HepG2 (cell line): ENCODE data around the gene DDI2. TPM values are rescaled to one million over a fixed set of nuclear protein-coding genes. Genes with fewer than 3 reads are reported as not detected.

ENCODE experiments used
- AGO1 ChIP-seq: fragments of 200-400 bp; formaldehyde crosslinking; IDR thresholded peaks from 2 replicates; pipeline ENCODE4 v1.6.1; 2017; ENCODE audit warnings: mild to moderate bottlenecking, low read depth, low read length, moderate library complexity; ENCODE audit not compliant: poor library complexity, severe bottlenecking
- FLYWCH1 ChIP-seq: sonication (generic); formaldehyde crosslinking; IDR thresholded peaks from 2 replicates; pipeline ENCODE4 v1.8.1; 2023; ENCODE audit warnings: mild to moderate bottlenecking, missing genetic modification reagents
- GTF2F1 ChIP-seq: fragments of 150-350 bp; IDR thresholded peaks from 2 replicates; pipeline ENCODE4 v1.6.1; 2014; ENCODE audit warnings: low read length
- MXD4 ChIP-seq: IDR thresholded peaks from 2 replicates; pipeline ENCODE4 v1.6.1; 2016; ENCODE audit warnings: mild to moderate bottlenecking, missing biosample characterization, missing genetic modification reagents
- NR2F1 ChIP-seq, 2 experiments: fragments of 450-650 bp in 1 of 2; formaldehyde crosslinking in 1 of 2; IDR thresholded peaks; 2 replicates each; pipeline versions ENCODE4 v1.5.0 to v1.6.1; 2016 to 2020; ENCODE audit warnings: mild to moderate bottlenecking in 1 of 2, missing compliant biosample characterization in 1 of 2, missing genetic modification reagents in 1 of 2, moderate library complexity in 1 of 2
- RBFOX2 ChIP-seq: fragments of 200-400 bp; formaldehyde crosslinking; IDR thresholded peaks from 2 replicates; pipeline ENCODE4 v1.6.1; 2017; ENCODE audit warnings: low read depth, mild to moderate bottlenecking, low read length
- SMAD3 ChIP-seq: sonication (generic); formaldehyde crosslinking; IDR thresholded peaks from 2 replicates; pipeline ENCODE4 v1.4.0; 2020; ENCODE audit warnings: missing genetic modification reagents
- SUZ12 ChIP-seq: fragments of 150-350 bp; IDR thresholded peaks from 2 replicates; pipeline ENCODE4 v1.6.1; 2014; ENCODE audit warnings: low read depth, low read length
- ZBTB3 ChIP-seq: sonication (generic); formaldehyde crosslinking; IDR thresholded peaks from 2 replicates; pipeline ENCODE4 v1.4.0; 2020; ENCODE audit warnings: low read depth, mild to moderate bottlenecking, moderate library complexity, missing genetic modification reagents, borderline replicate concordance
- ZFP1 ChIP-seq: IDR thresholded peaks from 2 replicates; pipeline ENCODE4 v1.6.1; 2016
- ZNF543 ChIP-seq: sonication (generic); formaldehyde crosslinking; IDR thresholded peaks from 2 replicates; pipeline ENCODE4 v1.4.0; 2020; ENCODE audit warnings: mild to moderate bottlenecking, missing genetic modification reagents
- ZNF562 ChIP-seq: sonication (generic); formaldehyde crosslinking; IDR thresholded peaks from 2 replicates; pipeline ENCODE4 v1.8.0; 2022; ENCODE audit warnings: missing genetic modification reagents, borderline replicate concordance
- polyA plus RNA-seq, 8 experiments: library from polyadenylated mRNA; depleted of rRNA in 3 of 8; stranded (reverse) in 7 of 8; unstranded in 1 of 8; fragments of >200 nt; fragmentation: Illumina TruSeq in 4 of 8; extraction: Trizol in 4 of 8; gene quantifications; 2 replicates each; pipeline versions ENCODE4 v1.2.1 to v1.2.3, GENCODE V29; 2011 to 2016; ENCODE audit warnings: low read depth in 4 of 8, missing spikeins in 1 of 8, mixed read lengths in 1 of 8; ENCODE audit not compliant: insufficient read depth in 1 of 8
- total RNA-seq, 5 experiments: library from RNA; depleted of rRNA; stranded (reverse); fragments of >200 nt; fragmentation: Illumina TruSeq; extraction: Trizol; gene quantifications; 2 replicates each; pipeline ENCODE4 v1.2.3, GENCODE V29; 2016; ENCODE audit warnings: low read depth in 1 of 5
- TF ChIP-seq, protein P1 (sequence below): sonication (generic); formaldehyde crosslinking; IDR thresholded peaks from 2 replicates; pipeline ENCODE4 v1.4.0; 2020; ENCODE audit warnings: missing genetic modification reagents, borderline replicate concordance
- TF ChIP-seq, protein P2 (sequence below): sonication (generic); formaldehyde crosslinking; conservative IDR thresholded peaks from 2 replicates; pipeline ENCODE4 v1.4.0; 2020; ENCODE audit warnings: missing genetic modification reagents
- TF ChIP-seq, protein P3 (sequence below): fragments of 450-650 bp; IDR thresholded peaks from 2 replicates; pipeline ENCODE4 v1.6.1; 2017; ENCODE audit warnings: mild to moderate bottlenecking
- TF ChIP-seq, protein P4 (sequence below): sonication (generic); formaldehyde crosslinking; IDR thresholded peaks from 2 replicates; pipeline ENCODE4 v1.4.0; 2020; ENCODE audit warnings: missing genetic modification reagents
- TF ChIP-seq, protein P5 (sequence below): sonication (generic); formaldehyde crosslinking; IDR thresholded peaks from 2 replicates; pipeline ENCODE4 v1.8.1; 2022; ENCODE audit warnings: mild to moderate bottlenecking, missing genetic modification reagents

DDI2 gene
- total and polyA plus RNA-seq, 2 of the 13 experiments (the other 11 are each of a cell fraction or from before 2014, with no cell fraction given): 8.5 to 25.7 TPM

DNA sequence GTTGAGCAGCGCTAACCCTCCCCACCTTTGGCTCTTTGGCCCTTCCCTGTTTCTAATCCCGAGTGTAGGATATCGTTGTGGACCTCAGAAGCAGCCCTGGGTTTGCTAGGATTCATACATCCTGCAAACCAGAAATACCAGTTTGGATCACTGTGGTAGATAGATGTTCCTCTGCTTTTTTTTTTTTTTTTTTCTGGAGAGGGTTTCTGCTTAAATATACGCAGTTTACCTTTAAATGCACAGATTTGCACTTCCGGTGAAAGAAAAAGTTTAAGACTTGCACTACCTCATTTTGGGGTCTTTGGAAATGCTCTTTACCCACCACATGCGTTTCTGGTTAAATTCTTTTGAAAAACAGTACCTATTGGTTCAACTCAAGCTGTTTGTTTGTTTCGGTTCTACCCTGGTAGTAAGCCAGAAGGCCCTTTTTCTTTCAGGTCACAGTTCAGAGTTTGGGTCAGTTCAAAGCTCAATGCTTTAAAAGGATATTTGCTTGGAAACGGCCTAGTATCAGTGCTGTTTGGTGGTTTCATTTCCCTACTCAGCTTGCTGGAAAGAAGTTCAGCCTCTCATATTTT, 908 bp downstream of the DDI2 start (continued):
- TF ChIP-seq, protein P1, sequence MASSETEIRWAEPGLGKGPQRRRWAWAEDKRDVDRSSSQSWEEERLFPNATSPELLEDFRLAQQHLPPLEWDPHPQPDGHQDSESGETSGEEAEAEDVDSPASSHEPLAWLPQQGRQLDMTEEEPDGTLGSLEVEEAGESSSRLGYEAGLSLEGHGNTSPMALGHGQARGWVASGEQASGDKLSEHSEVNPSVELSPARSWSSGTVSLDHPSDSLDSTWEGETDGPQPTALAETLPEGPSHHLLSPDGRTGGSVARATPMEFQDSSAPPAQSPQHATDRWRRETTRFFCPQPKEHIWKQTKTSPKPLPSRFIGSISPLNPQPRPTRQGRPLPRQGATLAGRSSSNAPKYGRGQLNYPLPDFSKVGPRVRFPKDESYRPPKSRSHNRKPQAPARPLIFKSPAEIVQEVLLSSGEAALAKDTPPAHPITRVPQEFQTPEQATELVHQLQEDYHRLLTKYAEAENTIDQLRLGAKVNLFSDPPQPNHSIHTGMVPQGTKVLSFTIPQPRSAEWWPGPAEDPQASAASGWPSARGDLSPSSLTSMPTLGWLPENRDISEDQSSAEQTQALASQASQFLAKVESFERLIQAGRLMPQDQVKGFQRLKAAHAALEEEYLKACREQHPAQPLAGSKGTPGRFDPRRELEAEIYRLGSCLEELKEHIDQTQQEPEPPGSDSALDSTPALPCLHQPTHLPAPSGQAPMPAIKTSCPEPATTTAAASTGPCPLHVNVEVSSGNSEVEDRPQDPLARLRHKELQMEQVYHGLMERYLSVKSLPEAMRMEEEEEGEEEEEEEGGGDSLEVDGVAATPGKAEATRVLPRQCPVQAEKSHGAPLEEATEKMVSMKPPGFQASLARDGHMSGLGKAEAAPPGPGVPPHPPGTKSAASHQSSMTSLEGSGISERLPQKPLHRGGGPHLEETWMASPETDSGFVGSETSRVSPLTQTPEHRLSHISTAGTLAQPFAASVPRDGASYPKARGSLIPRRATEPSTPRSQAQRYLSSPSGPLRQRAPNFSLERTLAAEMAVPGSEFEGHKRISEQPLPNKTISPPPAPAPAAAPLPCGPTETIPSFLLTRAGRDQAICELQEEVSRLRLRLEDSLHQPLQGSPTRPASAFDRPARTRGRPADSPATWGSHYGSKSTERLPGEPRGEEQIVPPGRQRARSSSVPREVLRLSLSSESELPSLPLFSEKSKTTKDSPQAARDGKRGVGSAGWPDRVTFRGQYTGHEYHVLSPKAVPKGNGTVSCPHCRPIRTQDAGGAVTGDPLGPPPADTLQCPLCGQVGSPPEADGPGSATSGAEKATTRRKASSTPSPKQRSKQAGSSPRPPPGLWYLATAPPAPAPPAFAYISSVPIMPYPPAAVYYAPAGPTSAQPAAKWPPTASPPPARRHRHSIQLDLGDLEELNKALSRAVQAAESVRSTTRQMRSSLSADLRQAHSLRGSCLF (CRISPR knock-in tag): no peak
- TF ChIP-seq NR2F1 (CRISPR knock-in tag; IDR thresholded peaks at IDR 0.05): peak in 1 of 2 experiments; percentile 21; a peak in 1 of 4 replicates
- TF ChIP-seq, protein P2, sequence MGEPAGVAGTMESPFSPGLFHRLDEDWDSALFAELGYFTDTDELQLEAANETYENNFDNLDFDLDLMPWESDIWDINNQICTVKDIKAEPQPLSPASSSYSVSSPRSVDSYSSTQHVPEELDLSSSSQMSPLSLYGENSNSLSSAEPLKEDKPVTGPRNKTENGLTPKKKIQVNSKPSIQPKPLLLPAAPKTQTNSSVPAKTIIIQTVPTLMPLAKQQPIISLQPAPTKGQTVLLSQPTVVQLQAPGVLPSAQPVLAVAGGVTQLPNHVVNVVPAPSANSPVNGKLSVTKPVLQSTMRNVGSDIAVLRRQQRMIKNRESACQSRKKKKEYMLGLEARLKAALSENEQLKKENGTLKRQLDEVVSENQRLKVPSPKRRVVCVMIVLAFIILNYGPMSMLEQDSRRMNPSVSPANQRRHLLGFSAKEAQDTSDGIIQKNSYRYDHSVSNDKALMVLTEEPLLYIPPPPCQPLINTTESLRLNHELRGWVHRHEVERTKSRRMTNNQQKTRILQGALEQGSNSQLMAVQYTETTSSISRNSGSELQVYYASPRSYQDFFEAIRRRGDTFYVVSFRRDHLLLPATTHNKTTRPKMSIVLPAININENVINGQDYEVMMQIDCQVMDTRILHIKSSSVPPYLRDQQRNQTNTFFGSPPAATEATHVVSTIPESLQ (CRISPR knock-in tag): 0 out of 2 replicates have a peak, but pooled peaks have one; percentile 5
- no peak for TF ChIP-seq AGO1
- no peak for TF ChIP-seq ZNF562 (CRISPR knock-in tag)
- TF ChIP-seq, protein P3, sequence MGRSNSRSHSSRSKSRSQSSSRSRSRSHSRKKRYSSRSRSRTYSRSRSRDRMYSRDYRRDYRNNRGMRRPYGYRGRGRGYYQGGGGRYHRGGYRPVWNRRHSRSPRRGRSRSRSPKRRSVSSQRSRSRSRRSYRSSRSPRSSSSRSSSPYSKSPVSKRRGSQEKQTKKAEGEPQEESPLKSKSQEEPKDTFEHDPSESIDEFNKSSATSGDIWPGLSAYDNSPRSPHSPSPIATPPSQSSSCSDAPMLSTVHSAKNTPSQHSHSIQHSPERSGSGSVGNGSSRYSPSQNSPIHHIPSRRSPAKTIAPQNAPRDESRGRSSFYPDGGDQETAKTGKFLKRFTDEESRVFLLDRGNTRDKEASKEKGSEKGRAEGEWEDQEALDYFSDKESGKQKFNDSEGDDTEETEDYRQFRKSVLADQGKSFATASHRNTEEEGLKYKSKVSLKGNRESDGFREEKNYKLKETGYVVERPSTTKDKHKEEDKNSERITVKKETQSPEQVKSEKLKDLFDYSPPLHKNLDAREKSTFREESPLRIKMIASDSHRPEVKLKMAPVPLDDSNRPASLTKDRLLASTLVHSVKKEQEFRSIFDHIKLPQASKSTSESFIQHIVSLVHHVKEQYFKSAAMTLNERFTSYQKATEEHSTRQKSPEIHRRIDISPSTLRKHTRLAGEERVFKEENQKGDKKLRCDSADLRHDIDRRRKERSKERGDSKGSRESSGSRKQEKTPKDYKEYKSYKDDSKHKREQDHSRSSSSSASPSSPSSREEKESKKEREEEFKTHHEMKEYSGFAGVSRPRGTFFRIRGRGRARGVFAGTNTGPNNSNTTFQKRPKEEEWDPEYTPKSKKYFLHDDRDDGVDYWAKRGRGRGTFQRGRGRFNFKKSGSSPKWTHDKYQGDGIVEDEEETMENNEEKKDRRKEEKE: no peak
- TF ChIP-seq ZNF543 (CRISPR knock-in tag): 0 out of 2 replicates have a peak, but pooled peaks have one; percentile 3
- no peak for TF ChIP-seq ZFP1 (CRISPR knock-in tag)
- TF ChIP-seq SUZ12: no peak
- TF ChIP-seq, protein P4, sequence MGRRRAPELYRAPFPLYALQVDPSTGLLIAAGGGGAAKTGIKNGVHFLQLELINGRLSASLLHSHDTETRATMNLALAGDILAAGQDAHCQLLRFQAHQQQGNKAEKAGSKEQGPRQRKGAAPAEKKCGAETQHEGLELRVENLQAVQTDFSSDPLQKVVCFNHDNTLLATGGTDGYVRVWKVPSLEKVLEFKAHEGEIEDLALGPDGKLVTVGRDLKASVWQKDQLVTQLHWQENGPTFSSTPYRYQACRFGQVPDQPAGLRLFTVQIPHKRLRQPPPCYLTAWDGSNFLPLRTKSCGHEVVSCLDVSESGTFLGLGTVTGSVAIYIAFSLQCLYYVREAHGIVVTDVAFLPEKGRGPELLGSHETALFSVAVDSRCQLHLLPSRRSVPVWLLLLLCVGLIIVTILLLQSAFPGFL (CRISPR knock-in tag): no peak
- TF ChIP-seq, protein P5, sequence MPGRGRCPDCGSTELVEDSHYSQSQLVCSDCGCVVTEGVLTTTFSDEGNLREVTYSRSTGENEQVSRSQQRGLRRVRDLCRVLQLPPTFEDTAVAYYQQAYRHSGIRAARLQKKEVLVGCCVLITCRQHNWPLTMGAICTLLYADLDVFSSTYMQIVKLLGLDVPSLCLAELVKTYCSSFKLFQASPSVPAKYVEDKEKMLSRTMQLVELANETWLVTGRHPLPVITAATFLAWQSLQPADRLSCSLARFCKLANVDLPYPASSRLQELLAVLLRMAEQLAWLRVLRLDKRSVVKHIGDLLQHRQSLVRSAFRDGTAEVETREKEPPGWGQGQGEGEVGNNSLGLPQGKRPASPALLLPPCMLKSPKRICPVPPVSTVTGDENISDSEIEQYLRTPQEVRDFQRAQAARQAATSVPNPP (CRISPR knock-in tag): no peak
- TF ChIP-seq RBFOX2: no peak
- TF ChIP-seq FLYWCH1 (CRISPR knock-in tag): 0 out of 2 replicates have a peak, but pooled peaks have one; percentile 11
- no peak for TF ChIP-seq MXD4 (CRISPR knock-in tag)
- TF ChIP-seq SMAD3 (CRISPR knock-in tag): no peak
- no peak for TF ChIP-seq ZBTB3
- 0 out of 2 replicates have a peak, but pooled peaks have one; percentile 27 for TF ChIP-seq GTF2F1
